ENCODE measurements around the gene BACH2. TPM values are rescaled to one million over a fixed set of nuclear protein-coding genes. Genes with fewer than 3 reads are reported as not detected.

Gene BACH2
- total and polyA plus RNA-seq, 2 of the 4 experiments (the other 2 are of a cell fraction), result 1.3 to 1.4 TPM

DNA sequence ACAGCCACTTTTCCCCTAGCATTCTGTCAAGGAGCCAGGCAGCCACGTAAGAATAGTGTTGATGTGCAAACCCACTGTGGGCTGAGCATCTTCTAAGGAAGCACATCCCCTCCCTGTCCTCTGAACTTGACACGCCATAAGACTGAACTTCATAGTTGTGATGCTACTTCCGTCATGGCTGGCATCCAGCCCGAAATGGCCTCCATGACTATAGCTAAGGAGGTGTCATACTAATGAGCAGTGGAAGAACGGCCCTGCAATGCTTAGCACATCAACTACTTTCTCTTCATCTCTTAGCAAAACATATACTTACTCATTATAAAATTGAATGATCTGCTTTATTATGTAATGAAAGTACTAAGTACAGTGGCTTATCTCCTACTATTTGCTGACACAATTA lies 292.1 kb downstream of the BACH2 start:
- H3K79me1 ChIP-seq (ENCODE audit: low read depth in 1 of 2, low read length in 2 of 2), result no peaks in the 10 kb centered on the region
- H2BK20ac ChIP-seq (ENCODE audit: low read depth, low read length), result 0 out of 2 replicates have a peak overlapping the region, but pooled peaks have one; percentile 10
- H2AFZ ChIP-seq (replicated peaks; ENCODE audit: low read length, poor library complexity), result no peak overlapping the region
- TF ChIP-seq, protein P1, sequence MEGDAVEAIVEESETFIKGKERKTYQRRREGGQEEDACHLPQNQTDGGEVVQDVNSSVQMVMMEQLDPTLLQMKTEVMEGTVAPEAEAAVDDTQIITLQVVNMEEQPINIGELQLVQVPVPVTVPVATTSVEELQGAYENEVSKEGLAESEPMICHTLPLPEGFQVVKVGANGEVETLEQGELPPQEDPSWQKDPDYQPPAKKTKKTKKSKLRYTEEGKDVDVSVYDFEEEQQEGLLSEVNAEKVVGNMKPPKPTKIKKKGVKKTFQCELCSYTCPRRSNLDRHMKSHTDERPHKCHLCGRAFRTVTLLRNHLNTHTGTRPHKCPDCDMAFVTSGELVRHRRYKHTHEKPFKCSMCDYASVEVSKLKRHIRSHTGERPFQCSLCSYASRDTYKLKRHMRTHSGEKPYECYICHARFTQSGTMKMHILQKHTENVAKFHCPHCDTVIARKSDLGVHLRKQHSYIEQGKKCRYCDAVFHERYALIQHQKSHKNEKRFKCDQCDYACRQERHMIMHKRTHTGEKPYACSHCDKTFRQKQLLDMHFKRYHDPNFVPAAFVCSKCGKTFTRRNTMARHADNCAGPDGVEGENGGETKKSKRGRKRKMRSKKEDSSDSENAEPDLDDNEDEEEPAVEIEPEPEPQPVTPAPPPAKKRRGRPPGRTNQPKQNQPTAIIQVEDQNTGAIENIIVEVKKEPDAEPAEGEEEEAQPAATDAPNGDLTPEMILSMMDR (conservative IDR thresholded peaks at IDR 0.05; ENCODE audit: low read depth, low read length), result no peak
- TF ChIP-seq MAZ (IDR thresholded peaks at IDR 0.05; ENCODE audit: borderline replicate concordance, low read depth, low read length) (no peak), MAFK (IDR thresholded peaks at IDR 0.05; ENCODE audit: low read depth, low read length) (no peak), RCOR1 (IDR thresholded peaks at IDR 0.05; ENCODE audit: insufficient replicate concordance, low read length) (no peak), CEBPB (IDR thresholded peaks at IDR 0.05; ENCODE audit: low read depth, low read length) (no peak), POLR2A (IDR thresholded peaks at IDR 0.05; ENCODE audit: low read depth, low read length) (no peak), SMC3 (IDR thresholded peaks at IDR 0.05; ENCODE audit: low read depth, low read length) (no peak), MXI1 (IDR thresholded peaks at IDR 0.05; ENCODE audit: borderline replicate concordance, low read depth, low read length) (no peak), RFX5 (IDR thresholded peaks at IDR 0.05; ENCODE audit: low read depth, low read length) (no peak), BHLHE40 (IDR thresholded peaks at IDR 0.05; ENCODE audit: low read depth, low read length) (no peak)
- TF ChIP-seq, protein P2, sequence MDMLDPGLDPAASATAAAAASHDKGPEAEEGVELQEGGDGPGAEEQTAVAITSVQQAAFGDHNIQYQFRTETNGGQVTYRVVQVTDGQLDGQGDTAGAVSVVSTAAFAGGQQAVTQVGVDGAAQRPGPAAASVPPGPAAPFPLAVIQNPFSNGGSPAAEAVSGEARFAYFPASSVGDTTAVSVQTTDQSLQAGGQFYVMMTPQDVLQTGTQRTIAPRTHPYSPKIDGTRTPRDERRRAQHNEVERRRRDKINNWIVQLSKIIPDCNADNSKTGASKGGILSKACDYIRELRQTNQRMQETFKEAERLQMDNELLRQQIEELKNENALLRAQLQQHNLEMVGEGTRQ (IDR thresholded peaks at IDR 0.05; ENCODE audit: low read depth, low read length), result no peak
- TF ChIP-seq, protein P3, sequence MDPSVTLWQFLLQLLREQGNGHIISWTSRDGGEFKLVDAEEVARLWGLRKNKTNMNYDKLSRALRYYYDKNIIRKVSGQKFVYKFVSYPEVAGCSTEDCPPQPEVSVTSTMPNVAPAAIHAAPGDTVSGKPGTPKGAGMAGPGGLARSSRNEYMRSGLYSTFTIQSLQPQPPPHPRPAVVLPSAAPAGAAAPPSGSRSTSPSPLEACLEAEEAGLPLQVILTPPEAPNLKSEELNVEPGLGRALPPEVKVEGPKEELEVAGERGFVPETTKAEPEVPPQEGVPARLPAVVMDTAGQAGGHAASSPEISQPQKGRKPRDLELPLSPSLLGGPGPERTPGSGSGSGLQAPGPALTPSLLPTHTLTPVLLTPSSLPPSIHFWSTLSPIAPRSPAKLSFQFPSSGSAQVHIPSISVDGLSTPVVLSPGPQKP (IDR thresholded peaks at IDR 0.05; ENCODE audit: borderline replicate concordance, low read depth, low read length), result no peak
- H2BK120ac ChIP-seq (ENCODE audit: low read depth, low read length), result no peak overlapping the region
- no peak overlapping the region for H2BK5ac ChIP-seq (ENCODE audit: low read depth, low read length, poor library complexity, severe bottlenecking)
- in situ Hi-C loops (cut with MboI; ENCODE audit: low sequenced_read_pairs) (no loop called here), intact Hi-C loops (cut with micrococcal nuclease) (no loop called here), dilution Hi-C loops (cut with HindIII; ENCODE audit: low sequenced_read_pairs, unreplicated experiment) (no loop called here)
- ATAC-seq (ENCODE audit: low read depth) (no peak), DNase-seq (no peak)
- no peak overlapping the region for H3K4ac ChIP-seq (ENCODE audit: low read depth, low read length)
- no peak overlapping the region for H2BK15ac ChIP-seq (ENCODE audit: low read depth, low read length)
- H4K8ac ChIP-seq (ENCODE audit: low read depth in 2 of 2, low read length in 2 of 2), result no peak overlapping the region
- H2AK5ac ChIP-seq (ENCODE audit: low read depth, low read length), result no peak overlapping the region
- H4K20me1 ChIP-seq (ENCODE audit: insufficient read depth, low read length), result no peaks in the 10 kb centered on the region
- WGBS, 2 experiments (ENCODE audit: extremely low coverage in 2 of 2, insufficient read length in 1 of 2), result no CpG with 5 or more reads among the region's 5 CpGs
- ChIA-PET POLR2A (ENCODE audit: unreplicated experiment) (no interaction called here), CTCF (no interaction called here)
- peaks cover 11% of the 10 kb centered on the region for H3K4me1 ChIP-seq (ENCODE audit: control insufficient read depth, insufficient read depth, low read length)
- no peak overlapping the region for H3K56ac ChIP-seq (ENCODE audit: extremely low read depth, insufficient read depth, low read length)
- no peak overlapping the region for H3K4me2 ChIP-seq (ENCODE audit: low read depth, low read length)
- no peak overlapping the region for H3K14ac ChIP-seq (replicated peaks; ENCODE audit: low read depth, low read length)
- no peak overlapping the region for H3K23ac ChIP-seq (ENCODE audit: low read depth, low read length)
- BruUV-seq (replicated peaks), result no TSS peak
- H4K5ac ChIP-seq (ENCODE audit: low read depth, low read length), result no peak overlapping the region; the same call in 1 of the 2 replicates
- H3K9me1 ChIP-seq (ENCODE audit: insufficient read depth, low read length), result peaks cover 11% of the 10 kb centered on the region
- no peak overlapping the region; the same call in 1 of the 2 replicates for H3K18ac ChIP-seq (ENCODE audit: low read depth, low read length)
- H3K27me3 ChIP-seq (ENCODE audit: control insufficient read depth, insufficient read depth, low read length), result no peaks in the 10 kb centered on the region
- H3K4me3 ChIP-seq (ENCODE audit: insufficient read depth, low read depth, low read length), result no peak overlapping the region
- no peak overlapping the region for H2AK9ac ChIP-seq (replicated peaks; ENCODE audit: low read depth, low read length, poor library complexity)
- H3K27ac ChIP-seq (ENCODE audit: insufficient read depth, low read length), result no peak overlapping the region
- no peak overlapping the region for H4K91ac ChIP-seq (ENCODE audit: insufficient read depth, low read depth, low read length)
- no peaks in the 10 kb centered on the region for H3K9me3 ChIP-seq (ENCODE audit: control insufficient read depth, insufficient read depth, low read length)
- no peaks in the 10 kb centered on the region for H3K36me3 ChIP-seq (ENCODE audit: control insufficient read depth, insufficient read depth, low read length)
- no peak overlapping the region for H3K9ac ChIP-seq (ENCODE audit: low read depth, low read length)
